ENCODE measurements around the gene GRID2IP. TPM values are rescaled to one million over a fixed set of nuclear protein-coding genes. Genes with fewer than 3 reads are reported as not detected.

GRID2IP gene
- total RNA-seq, 1 donor from 2014 or later, result 0.08 TPM

GRCh38 chr7:6553448-6554044 lies 2.3 kb upstream of the GRID2IP start:
- no peaks in the 10 kb centered on the region for H3K27me3 Mint-ChIP-seq (ENCODE audit: insufficient read depth)
- H3K36me3 Mint-ChIP-seq (ENCODE audit: low read depth), result peaks cover 2% of the 10 kb centered on the region
- DNase-seq (ENCODE audit: low spot score), result no peak
- intact Hi-C loops (cut with micrococcal nuclease), result no loop called here
- H3K27ac Mint-ChIP-seq, result no peak overlapping the region
- H3K4me3 Mint-ChIP-seq, result no peak overlapping the region
- no peaks in the 10 kb centered on the region for H3K9me3 Mint-ChIP-seq
- H3K4me1 Mint-ChIP-seq (ENCODE audit: low read depth), result peaks cover 7% of the 10 kb centered on the region

- no peaks in the 10 kb centered on the region for H3K27me3 Mint-ChIP-seq (ENCODE audit: insufficient read depth)
- no peak overlapping the region for H3K4me3 Mint-ChIP-seq
- H3K9me3 Mint-ChIP-seq, result no peaks in the 10 kb centered on the region
- H3K27ac Mint-ChIP-seq, result no peak overlapping the region
- no peaks in the 10 kb centered on the region for H3K4me1 Mint-ChIP-seq (ENCODE audit: low read depth)
- intact Hi-C loops (cut with micrococcal nuclease), result no loop called here
- DNase-seq (ENCODE audit: low spot score), result no peak
- no peaks in the 10 kb centered on the region for H3K36me3 Mint-ChIP-seq (ENCODE audit: low read depth)
Measured at GRCh38 chr7:6547400-6547799, 3.9 kb downstream of the GRID2IP start.

- intact Hi-C loops (cut with micrococcal nuclease), result no loop called here
- no peak overlapping the region for H3K4me3 Mint-ChIP-seq
- no peak for DNase-seq (ENCODE audit: low spot score)
- no peak overlapping the region for H3K27ac Mint-ChIP-seq
- no peaks in the 10 kb centered on the region for H3K9me3 Mint-ChIP-seq
- H3K4me1 Mint-ChIP-seq (ENCODE audit: low read depth), result no peaks in the 10 kb centered on the region
- no peaks in the 10 kb centered on the region for H3K27me3 Mint-ChIP-seq (ENCODE audit: insufficient read depth)
- no peaks in the 10 kb centered on the region for H3K36me3 Mint-ChIP-seq (ENCODE audit: low read depth)
Measured at GRCh38 chr7:6546498-6547251, 4.6 kb downstream of the GRID2IP start.

- no peak overlapping the region for H3K4me3 Mint-ChIP-seq
- H3K4me1 Mint-ChIP-seq (ENCODE audit: low read depth), result no peaks in the 10 kb centered on the region
- H3K27ac Mint-ChIP-seq, result no peak overlapping the region
- intact Hi-C loops (cut with micrococcal nuclease), result no loop called here
- no peak for DNase-seq (ENCODE audit: low spot score)
- no peaks in the 10 kb centered on the region for H3K9me3 Mint-ChIP-seq
- no peaks in the 10 kb centered on the region for H3K27me3 Mint-ChIP-seq (ENCODE audit: insufficient read depth)
- H3K36me3 Mint-ChIP-seq (ENCODE audit: low read depth), result no peaks in the 10 kb centered on the region
Measured at GRCh38 chr7:6545398-6546126, 5.7 kb downstream of the GRID2IP start.

- no peak overlapping the region for H3K27ac Mint-ChIP-seq
- intact Hi-C loops (cut with micrococcal nuclease), result no loop called here
- peaks cover 3% of the 10 kb centered on the region for H3K27me3 Mint-ChIP-seq (ENCODE audit: insufficient read depth)
- H3K9me3 Mint-ChIP-seq, result no peaks in the 10 kb centered on the region
- DNase-seq (ENCODE audit: low spot score), result no peak
- no peak overlapping the region for H3K4me3 Mint-ChIP-seq
- no peaks in the 10 kb centered on the region for H3K4me1 Mint-ChIP-seq (ENCODE audit: low read depth)
- no peaks in the 10 kb centered on the region for H3K36me3 Mint-ChIP-seq (ENCODE audit: low read depth)
Measured at GRCh38 chr7:6542368-6542767, 8.9 kb downstream of the GRID2IP start.

- Mint-ChIP-seq H3K36me3 (ENCODE audit: low read depth) (no peaks in the 10 kb centered on the region), H3K27me3 (ENCODE audit: insufficient read depth) (peaks cover 20% of the 10 kb centered on the region), H3K9me3 (no peaks in the 10 kb centered on the region), H3K27ac (no peak overlapping the region), H3K4me3 (no peak overlapping the region), H3K4me1 (ENCODE audit: low read depth) (peaks cover 7% of the 10 kb centered on the region)
- intact Hi-C loops (cut with micrococcal nuclease), result no loop called here
- no peak for DNase-seq (ENCODE audit: low spot score)
Measured at GRCh38 chr7:6536262-6537260, 14.7 kb downstream of the GRID2IP start.

GRCh38 chr7:6533893-6534495 lies 17.3 kb downstream of the GRID2IP start:
- intact Hi-C loops (cut with micrococcal nuclease), result loop anchor here (5.0 kb wide), 1 partner anchor 43 kb away; the partner anchor contains the start of gene ZDHHC4
- peaks cover 7% of the 10 kb centered on the region for H3K4me1 Mint-ChIP-seq (ENCODE audit: low read depth)
- H3K4me3 Mint-ChIP-seq, result peak overlapping the region; percentile 30
- no peak for DNase-seq (ENCODE audit: low spot score)
- H3K36me3 Mint-ChIP-seq (ENCODE audit: low read depth), result no peaks in the 10 kb centered on the region
- H3K27me3 Mint-ChIP-seq (ENCODE audit: insufficient read depth), result peaks cover 38% of the 10 kb centered on the region
- H3K9me3 Mint-ChIP-seq, result no peaks in the 10 kb centered on the region
- peak overlapping the region; percentile 78 for H3K27ac Mint-ChIP-seq

GRCh38 chr7:6532516-6532915 lies 18.7 kb downstream of the GRID2IP start:
- Mint-ChIP-seq H3K27ac (no peak overlapping the region), H3K36me3 (ENCODE audit: low read depth) (no peaks in the 10 kb centered on the region), H3K9me3 (no peaks in the 10 kb centered on the region), H3K27me3 (ENCODE audit: insufficient read depth) (peaks cover 47% of the 10 kb centered on the region), H3K4me1 (ENCODE audit: low read depth) (peaks cover 7% of the 10 kb centered on the region), H3K4me3 (peak overlapping the region; percentile 15)
- DNase-seq (ENCODE audit: low spot score), result no peak
- intact Hi-C loops (cut with micrococcal nuclease), result loop anchor here (5.0 kb wide), 1 partner anchor 45 kb away; the partner anchor contains the start of gene ZDHHC4

GRCh38 chr7:6531492-6532279 lies 19.6 kb downstream of the GRID2IP start:
- Mint-ChIP-seq H3K4me1 (ENCODE audit: low read depth) (peaks cover 7% of the 10 kb centered on the region), H3K36me3 (ENCODE audit: low read depth) (no peaks in the 10 kb centered on the region), H3K9me3 (no peaks in the 10 kb centered on the region), H3K4me3 (peak overlapping the region; percentile 51), H3K27me3 (ENCODE audit: insufficient read depth) (peaks cover 52% of the 10 kb centered on the region), H3K27ac (no peak overlapping the region)
- no peak for DNase-seq (ENCODE audit: low spot score)
- intact Hi-C loops (cut with micrococcal nuclease), result loop anchor here (5.0 kb wide), 1 partner anchor 46 kb away; the partner anchor contains the start of gene ZDHHC4

- no peaks in the 10 kb centered on the region for H3K36me3 Mint-ChIP-seq (ENCODE audit: low read depth)
- H3K4me1 Mint-ChIP-seq (ENCODE audit: low read depth), result peaks cover 7% of the 10 kb centered on the region
- no peaks in the 10 kb centered on the region for H3K9me3 Mint-ChIP-seq
- intact Hi-C loops (cut with micrococcal nuclease), result loop anchor here (5.0 kb wide), 1 partner anchor 46 kb away; the partner anchor contains the start of gene ZDHHC4
- H3K27ac Mint-ChIP-seq, result no peak overlapping the region
- peak overlapping the region; percentile 68 for H3K4me3 Mint-ChIP-seq
- peaks cover 51% of the 10 kb centered on the region for H3K27me3 Mint-ChIP-seq (ENCODE audit: insufficient read depth)
- DNase-seq (ENCODE audit: low spot score), result no peak
Measured at GRCh38 chr7:6530626-6531491, 20.4 kb downstream of the GRID2IP start.

GRCh38 chr7:6529643-6530042 lies 21.6 kb downstream of the GRID2IP start:
- no peaks in the 10 kb centered on the region for H3K36me3 Mint-ChIP-seq (ENCODE audit: low read depth)
- no peak for DNase-seq (ENCODE audit: low spot score)
- H3K4me1 Mint-ChIP-seq (ENCODE audit: low read depth), result peaks cover 7% of the 10 kb centered on the region
- H3K27ac Mint-ChIP-seq, result no peak overlapping the region
- intact Hi-C loops (cut with micrococcal nuclease), result loop anchor here (5.0 kb wide), 1 partner anchor 48 kb away; the partner anchor contains the start of gene ZDHHC4
- H3K4me3 Mint-ChIP-seq, result peak overlapping the region; percentile 51
- H3K27me3 Mint-ChIP-seq (ENCODE audit: insufficient read depth), result peaks cover 49% of the 10 kb centered on the region
- no peaks in the 10 kb centered on the region for H3K9me3 Mint-ChIP-seq
